ENCODE data around the gene PARD3.
A peak's percentile ranks its signal among the peaks of the same experiment; 100 is the strongest.

Gene PARD3

GRCh38 chr10:34288634-34289033 lies 526.5 kb downstream of the PARD3 start:
- no peak overlapping the region for H3K4me3 ChIP-seq (ENCODE audit: severe bottlenecking)
- no peak overlapping the region for H3K27ac ChIP-seq (ENCODE audit: poor library complexity, severe bottlenecking)
- ATAC-seq (ENCODE audit: low read depth) (peak; percentile 95), DNase-seq (ENCODE audit: low spot score) (no peak)
- H3K4me1 ChIP-seq (ENCODE audit: insufficient read depth, poor library complexity, severe bottlenecking), result peaks cover 8% of the 10 kb centered on the region
- H3K9me3 ChIP-seq (ENCODE audit: severe bottlenecking), result no peaks in the 10 kb centered on the region
- peak; percentile 14 for TF ChIP-seq CTCF (IDR thresholded peaks at IDR 0.05; ENCODE audit: poor library complexity, severe bottlenecking)
- H3K27me3 ChIP-seq (ENCODE audit: insufficient read depth, poor library complexity, severe bottlenecking), result no peaks in the 10 kb centered on the region
- H3K36me3 ChIP-seq (ENCODE audit: low read depth), result 0 out of 2 replicates have a peak, but pooled peaks cover 3% of the 10 kb centered on the region

DNA sequence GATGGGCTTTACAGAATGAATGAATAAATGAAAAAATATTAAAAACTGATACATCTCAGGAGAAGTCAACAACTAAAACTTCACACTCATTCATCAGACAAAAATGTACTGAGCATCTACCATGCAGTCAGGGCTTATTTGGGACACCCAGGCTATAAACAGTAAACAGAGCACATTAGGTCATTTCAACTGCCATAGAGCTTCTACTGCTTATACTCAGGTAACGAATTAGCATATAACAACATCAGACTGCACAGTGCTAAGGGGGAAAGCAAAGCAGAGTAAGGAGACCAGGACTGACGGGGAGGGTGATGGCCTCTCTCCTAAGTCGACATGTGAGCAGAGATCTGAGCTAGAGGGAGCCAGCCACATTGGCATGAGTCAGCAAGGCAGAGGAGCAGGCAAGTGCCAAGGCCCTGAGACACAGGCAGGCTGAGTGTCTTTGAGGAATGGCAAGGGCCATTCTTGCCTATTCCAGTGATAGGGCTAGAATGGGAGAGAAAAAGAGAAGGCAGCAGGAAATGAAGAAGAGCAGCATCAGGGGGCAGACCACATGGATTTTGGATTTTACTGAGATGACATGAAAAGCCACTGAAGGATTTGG lies 528.9 kb downstream of the PARD3 start:
- no peak for TF ChIP-seq CTCF (IDR thresholded peaks at IDR 0.05; ENCODE audit: poor library complexity, severe bottlenecking)
- no peak for ATAC-seq (ENCODE audit: low read depth)
- Histone ChIP-seq H3K27me3 (ENCODE audit: insufficient read depth, poor library complexity, severe bottlenecking) (no peaks in the 10 kb centered on the region), H3K36me3 (ENCODE audit: low read depth) (0 out of 2 replicates have a peak, but pooled peaks cover 3% of the 10 kb centered on the region), H3K27ac (ENCODE audit: poor library complexity, severe bottlenecking) (no peak overlapping the region), H3K9me3 (ENCODE audit: severe bottlenecking) (no peaks in the 10 kb centered on the region), H3K4me3 (ENCODE audit: severe bottlenecking) (no peak overlapping the region), H3K4me1 (ENCODE audit: insufficient read depth, poor library complexity, severe bottlenecking) (peaks cover 21% of the 10 kb centered on the region)
- no peak for DNase-seq (ENCODE audit: low spot score)

GRCh38 chr10:34281661-34282582 lies 533.2 kb downstream of the PARD3 start:
- no peak overlapping the region for H3K4me3 ChIP-seq (ENCODE audit: severe bottlenecking)

GRCh38 chr10:34280599-34281374 lies 534.3 kb downstream of the PARD3 start:
- ATAC-seq (ENCODE audit: low read depth) (peak; percentile 99), DNase-seq (ENCODE audit: low spot score) (peak; percentile 67)
- H3K27me3 ChIP-seq (ENCODE audit: insufficient read depth, poor library complexity, severe bottlenecking), result no peaks in the 10 kb centered on the region
- H3K27ac ChIP-seq (ENCODE audit: poor library complexity, severe bottlenecking), result peak overlapping the region; percentile 67
- peaks cover 31% of the 10 kb centered on the region for H3K4me1 ChIP-seq (ENCODE audit: insufficient read depth, poor library complexity, severe bottlenecking)
- no peaks in the 10 kb centered on the region for H3K36me3 ChIP-seq (ENCODE audit: low read depth)
- no peak for TF ChIP-seq CTCF (IDR thresholded peaks at IDR 0.05; ENCODE audit: poor library complexity, severe bottlenecking)
- H3K9me3 ChIP-seq (ENCODE audit: severe bottlenecking), result no peaks in the 10 kb centered on the region
- no peak overlapping the region for H3K4me3 ChIP-seq (ENCODE audit: severe bottlenecking)

More at GRCh38 chr10:34281661-34282582, 533.2 kb downstream of the PARD3 start:
- ATAC-seq (ENCODE audit: low read depth) (no peak), DNase-seq (ENCODE audit: low spot score) (no peak)
- Histone ChIP-seq H3K27me3 (ENCODE audit: insufficient read depth, poor library complexity, severe bottlenecking) (no peaks in the 10 kb centered on the region), H3K27ac (ENCODE audit: poor library complexity, severe bottlenecking) (peak overlapping the region; percentile 67), H3K4me1 (ENCODE audit: insufficient read depth, poor library complexity, severe bottlenecking) (peaks cover 31% of the 10 kb centered on the region), H3K36me3 (ENCODE audit: low read depth) (no peaks in the 10 kb centered on the region), H3K9me3 (ENCODE audit: severe bottlenecking) (no peaks in the 10 kb centered on the region)
- TF ChIP-seq CTCF (IDR thresholded peaks at IDR 0.05; ENCODE audit: poor library complexity, severe bottlenecking), result no peak
